Measurements from ENCODE around the gene THBS3. TPM values are rescaled to one million over a fixed set of nuclear protein-coding genes. Genes with fewer than 3 reads are reported as not detected.

The THBS3 gene
- polyA plus RNA-seq, 1 donor (not counting 4 experiments of a cell fraction or from before 2014, with no cell fraction given) = 16.2 TPM

- DNase-seq (ENCODE audit: low read depth, low spot score) = no peak
Observed at GRCh38 chr1:155253208-155253607, 45.5 kb upstream of the THBS3 start.

GRCh38 chr1:155251566-155251965 lies 43.9 kb upstream of the THBS3 start:
- Histone ChIP-seq H4K20me1 (ENCODE audit: control insufficient read depth, extremely low read depth, insufficient read depth, low read length) (no peaks in the 10 kb centered on the region), H3K9ac (ENCODE audit: control insufficient read depth, extremely low read depth, insufficient read depth, low read length) (no peak overlapping the region), H3K27ac (ENCODE audit: control insufficient read depth, insufficient read depth, low read length) (no peak overlapping the region), H3K27me3 (ENCODE audit: control insufficient read depth, extremely low read depth, insufficient read depth, low read length) (no peaks in the 10 kb centered on the region), H3K9me3 (ENCODE audit: control insufficient read depth, low read depth, low read length) (no peaks in the 10 kb centered on the region), H3K4me2 (ENCODE audit: control insufficient read depth, extremely low read depth, insufficient read depth, low read depth, low read length) (no peak overlapping the region), H3K36me3 (ENCODE audit: control insufficient read depth in 2 of 2, extremely low read depth in 1 of 2, insufficient read depth in 2 of 2, low read length in 2 of 2) (peaks cover 13 to 19% of the 10 kb centered on the region in 2 experiments), H3K79me2 (ENCODE audit: control insufficient read depth, insufficient read depth, low read length) (peaks cover 13% of the 10 kb centered on the region), H3K9me1 (ENCODE audit: control insufficient read depth, extremely low read depth, insufficient read depth, low read length) (no peaks in the 10 kb centered on the region), H2AFZ (ENCODE audit: control insufficient read depth, low read length) (no peak overlapping the region), H3K4me1 (ENCODE audit: control insufficient read depth, extremely low read depth, insufficient read depth, low read length) (peaks cover 19% of the 10 kb centered on the region), H3K4me3 (ENCODE audit: control insufficient read depth in 2 of 3, extremely low read depth in 1 of 3, insufficient read depth in 2 of 3, low read depth in 1 of 3, low read length in 3 of 3) (no peak overlapping the region)
- DNase-seq (ENCODE audit: low read depth, low spot score) = no peak
- TF ChIP-seq EZH2 (IDR thresholded peaks at IDR 0.05; ENCODE audit: low read length) (no peak), CTCF (optimal IDR thresholded peaks at IDR 0.05 in 1 of 3, IDR thresholded peaks at IDR 0.05 in 1 of 3, conservative IDR thresholded peaks at IDR 0.05 in 1 of 3; ENCODE audit: extremely low read depth in 1 of 3, insufficient read depth in 2 of 3, low read length in 3 of 3) (no peak)
- dilution Hi-C loops (cut with MboI; ENCODE audit: extremely low pct_ligation_motif_present, low sequenced_read_pairs) = no loop called here
- FAIRE-seq = no peak

More at GRCh38 chr1:155253208-155253607, 45.5 kb upstream of the THBS3 start:
- H3K27me3 ChIP-seq (ENCODE audit: control insufficient read depth, extremely low read depth, insufficient read depth, low read length) = no peaks in the 10 kb centered on the region
- no peak for TF ChIP-seq EZH2 (IDR thresholded peaks at IDR 0.05; ENCODE audit: low read length)
- no peak for TF ChIP-seq CTCF (optimal IDR thresholded peaks at IDR 0.05 in 1 of 3, IDR thresholded peaks at IDR 0.05 in 1 of 3, conservative IDR thresholded peaks at IDR 0.05 in 1 of 3; ENCODE audit: extremely low read depth in 1 of 3, insufficient read depth in 2 of 3, low read length in 3 of 3)
- no peaks in the 10 kb centered on the region for H3K9me1 ChIP-seq (ENCODE audit: control insufficient read depth, extremely low read depth, insufficient read depth, low read length)
- no peak overlapping the region for H3K27ac ChIP-seq (ENCODE audit: control insufficient read depth, insufficient read depth, low read length)
- peak overlapping the region in 1 of 3 experiments; percentile 77 for H3K4me3 ChIP-seq (ENCODE audit: control insufficient read depth in 2 of 3, extremely low read depth in 1 of 3, insufficient read depth in 2 of 3, low read depth in 1 of 3, low read length in 3 of 3)
- no peaks in the 10 kb centered on the region for H3K9me3 ChIP-seq (ENCODE audit: control insufficient read depth, low read depth, low read length)
- H4K20me1 ChIP-seq (ENCODE audit: control insufficient read depth, extremely low read depth, insufficient read depth, low read length) = no peaks in the 10 kb centered on the region
- peaks cover 19% of the 10 kb centered on the region for H3K4me1 ChIP-seq (ENCODE audit: control insufficient read depth, extremely low read depth, insufficient read depth, low read length)
- FAIRE-seq = no peak
- no peak overlapping the region for H2AFZ ChIP-seq (ENCODE audit: control insufficient read depth, low read length)
- peaks cover 13% of the 10 kb centered on the region for H3K79me2 ChIP-seq (ENCODE audit: control insufficient read depth, insufficient read depth, low read length)
- H3K4me2 ChIP-seq (ENCODE audit: control insufficient read depth, extremely low read depth, insufficient read depth, low read depth, low read length) = no peak overlapping the region
- dilution Hi-C loops (cut with MboI; ENCODE audit: extremely low pct_ligation_motif_present, low sequenced_read_pairs) = no loop called here
- no peak overlapping the region for H3K9ac ChIP-seq (ENCODE audit: control insufficient read depth, extremely low read depth, insufficient read depth, low read length)
- peaks cover 11 to 15% of the 10 kb centered on the region in 2 experiments for H3K36me3 ChIP-seq (ENCODE audit: control insufficient read depth in 2 of 2, extremely low read depth in 1 of 2, insufficient read depth in 2 of 2, low read length in 2 of 2)
